HUES6 (cell line): ENCODE data around the gene OXCT2.

Experiments used
- H3K27ac ChIP-seq: 2 replicates; pipeline ENCODE4 v1.7.0; 2013; ENCODE audit warnings: low read depth, mild to moderate bottlenecking, low read length, inconsistent platforms
- H3K27me3 ChIP-seq: 2 replicates; pipeline ENCODE4 v1.6.1; 2013; ENCODE audit warnings: low read length; ENCODE audit not compliant: control insufficient read depth, insufficient read depth
- H3K36me3 ChIP-seq: 2 replicates; pipeline ENCODE4 v1.6.1; 2013; ENCODE audit warnings: low read length; ENCODE audit not compliant: control insufficient read depth, insufficient read depth
- H3K4me1 ChIP-seq: 2 replicates; pipeline ENCODE4 v1.6.1; 2013; ENCODE audit warnings: low read length; ENCODE audit not compliant: control insufficient read depth, insufficient read depth
- H3K4me3 ChIP-seq: 2 replicates; pipeline ENCODE4 v1.5.1; 2013; ENCODE audit warnings: low read depth, low read length
- H3K9ac ChIP-seq: one replicate; pipeline ENCODE4 v1.6.1; 2013; ENCODE audit warnings: mild to moderate bottlenecking, low read length
- H3K9me3 ChIP-seq: 2 replicates; pipeline ENCODE4 v1.6.1; 2013; ENCODE audit warnings: low read depth, low read length; ENCODE audit not compliant: control insufficient read depth, insufficient read depth

The OXCT2 gene

GRCh38 chr1:39729030-39729429 is 42.1 kb downstream of the OXCT2 start:
- Histone ChIP-seq H3K4me3 (no peak overlapping the region), H3K27ac (no peak overlapping the region), H3K27me3 (peaks cover 99% of the 10 kb centered on the region), H3K36me3 (no peaks in the 10 kb centered on the region), H3K9ac (no peak overlapping the region), H3K4me1 (no peaks in the 10 kb centered on the region), H3K9me3 (no peaks in the 10 kb centered on the region)

- Histone ChIP-seq H3K36me3 (no peaks in the 10 kb centered on the region), H3K9ac (no peak overlapping the region), H3K4me3 (no peak overlapping the region), H3K4me1 (no peaks in the 10 kb centered on the region), H3K9me3 (no peaks in the 10 kb centered on the region), H3K27ac (no peak overlapping the region), H3K27me3 (peaks cover 99% of the 10 kb centered on the region)
These were observed 43.2 kb downstream of the OXCT2 start for GRCh38 chr1:39727932-39728317.

GRCh38 chr1:39727221-39727931 is 43.8 kb downstream of the OXCT2 start:
- Histone ChIP-seq H3K9me3 (no peaks in the 10 kb centered on the region), H3K36me3 (no peaks in the 10 kb centered on the region), H3K9ac (no peak overlapping the region), H3K4me3 (no peak overlapping the region), H3K27me3 (peaks cover 97% of the 10 kb centered on the region), H3K4me1 (no peaks in the 10 kb centered on the region), H3K27ac (no peak overlapping the region)

GRCh38 chr1:39726600-39726999 is 44.5 kb downstream of the OXCT2 start:
- Histone ChIP-seq H3K9ac (no peak overlapping the region), H3K27ac (no peak overlapping the region), H3K9me3 (no peaks in the 10 kb centered on the region), H3K4me1 (no peaks in the 10 kb centered on the region), H3K4me3 (no peak overlapping the region), H3K27me3 (peaks cover 98% of the 10 kb centered on the region), H3K36me3 (no peaks in the 10 kb centered on the region)

DNA sequence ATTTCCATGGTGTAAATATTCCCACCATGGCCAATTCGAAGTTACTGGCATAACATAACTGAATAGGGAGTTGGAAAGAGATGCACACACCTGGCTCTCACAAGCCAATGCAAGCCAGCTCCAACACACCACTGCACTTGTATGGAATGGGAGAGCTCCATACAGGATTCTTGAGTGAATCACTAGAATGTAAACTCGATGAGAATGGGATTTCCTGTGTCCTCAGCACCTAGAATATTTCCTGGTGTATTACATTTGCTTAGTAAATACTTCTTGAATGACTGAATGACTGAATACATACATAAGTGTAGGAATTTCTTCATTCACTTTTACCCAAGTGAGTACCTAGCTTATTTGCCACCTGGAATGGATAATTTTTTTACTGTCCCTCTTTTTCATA is 48.7 kb downstream of the OXCT2 start:
- H3K9ac ChIP-seq = no peak overlapping the region
- H3K4me1 ChIP-seq = no peaks in the 10 kb centered on the region
- no peak overlapping the region for H3K4me3 ChIP-seq
- H3K27me3 ChIP-seq = peaks cover 96% of the 10 kb centered on the region
- no peaks in the 10 kb centered on the region for H3K9me3 ChIP-seq
- no peak overlapping the region for H3K27ac ChIP-seq
- H3K36me3 ChIP-seq = no peaks in the 10 kb centered on the region

- H3K4me1 ChIP-seq = no peaks in the 10 kb centered on the region
- no peaks in the 10 kb centered on the region for H3K9me3 ChIP-seq
- H3K9ac ChIP-seq = no peak overlapping the region
- no peak overlapping the region for H3K4me3 ChIP-seq
- H3K27ac ChIP-seq = no peak overlapping the region
- H3K27me3 ChIP-seq = peaks cover 96% of the 10 kb centered on the region
- no peaks in the 10 kb centered on the region for H3K36me3 ChIP-seq
These were observed 49.5 kb downstream of the OXCT2 start for GRCh38 chr1:39721664-39722063.

DNA sequence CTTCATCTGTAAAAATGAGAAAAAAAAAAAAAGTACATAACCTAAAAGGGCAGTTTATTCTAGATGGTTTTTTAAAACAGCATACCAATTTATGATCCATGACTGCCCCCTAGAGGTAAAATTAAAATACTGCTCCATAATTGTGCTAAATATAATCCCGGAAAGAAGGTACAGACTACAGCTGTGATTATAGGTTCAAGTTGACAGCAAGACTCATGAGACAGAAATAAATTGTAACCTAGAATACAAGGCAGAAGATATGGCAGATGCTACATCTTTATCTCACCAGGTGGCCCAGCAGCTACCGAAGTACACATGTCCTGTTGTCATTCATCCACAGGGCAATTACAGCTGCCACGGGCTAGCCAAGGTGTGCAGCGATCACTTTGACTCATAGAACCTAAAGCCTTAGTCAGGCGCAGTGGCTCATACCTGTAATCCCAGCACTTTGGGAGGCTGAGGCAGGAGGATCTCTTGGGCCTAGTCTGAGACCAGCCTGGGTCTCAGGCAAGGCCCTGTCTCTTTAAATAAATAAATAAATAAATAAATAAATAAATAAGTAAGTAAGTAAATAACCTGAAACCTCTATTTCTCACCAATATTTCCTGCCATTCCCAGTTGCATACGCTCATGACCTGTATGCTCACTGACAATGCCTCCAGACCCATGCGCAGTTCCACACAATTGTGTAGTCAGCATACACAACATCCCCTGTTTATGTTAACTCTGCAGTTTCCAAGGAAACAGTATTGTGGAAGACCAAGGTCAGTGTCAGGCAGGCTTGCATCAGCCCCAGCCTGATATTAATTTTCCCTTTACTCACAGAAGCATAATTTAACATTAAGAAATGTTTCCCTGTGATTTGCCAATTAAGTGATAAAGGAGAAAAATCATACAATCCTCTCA is 50.8 kb downstream of the OXCT2 start:
- Histone ChIP-seq H3K27me3 (peaks cover 96% of the 10 kb centered on the region), H3K4me1 (no peaks in the 10 kb centered on the region), H3K27ac (no peak overlapping the region), H3K4me3 (no peak overlapping the region), H3K9me3 (no peaks in the 10 kb centered on the region), H3K9ac (no peak overlapping the region), H3K36me3 (no peaks in the 10 kb centered on the region)
